ENCODE results near the gene PPP2R5B. TPM values are rescaled to one million over a fixed set of nuclear protein-coding genes. Genes with fewer than 3 reads are reported as not detected.

Gene PPP2R5B
- total and polyA plus RNA-seq, 9 donors, result 8.0 to 16.2 (median 12.2) TPM

DNA sequence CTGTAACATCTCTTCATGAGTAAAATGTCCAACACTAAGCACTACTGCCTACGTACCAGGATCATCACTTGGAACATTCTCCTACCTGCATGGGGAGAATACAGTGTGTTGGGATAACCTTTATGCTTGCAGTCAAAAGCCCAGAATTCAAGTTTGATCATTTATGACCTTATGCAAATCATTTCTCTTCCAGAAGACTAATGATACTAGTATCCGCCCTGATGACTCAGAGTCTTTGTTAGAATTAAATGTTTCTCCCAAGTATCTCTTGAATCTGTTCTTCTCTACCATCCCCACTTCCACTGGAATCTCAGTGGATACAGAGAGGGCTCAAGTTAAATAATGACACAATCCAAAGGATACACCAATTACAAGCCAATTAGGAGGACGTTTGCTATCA, 35.0 kb downstream of the PPP2R5B start:
- TF ChIP-seq EP300 (IDR thresholded peaks at IDR 0.05), result no peak
- no peak for TF ChIP-seq POLR2A (IDR thresholded peaks at IDR 0.05)
- TF ChIP-seq, protein P1, sequence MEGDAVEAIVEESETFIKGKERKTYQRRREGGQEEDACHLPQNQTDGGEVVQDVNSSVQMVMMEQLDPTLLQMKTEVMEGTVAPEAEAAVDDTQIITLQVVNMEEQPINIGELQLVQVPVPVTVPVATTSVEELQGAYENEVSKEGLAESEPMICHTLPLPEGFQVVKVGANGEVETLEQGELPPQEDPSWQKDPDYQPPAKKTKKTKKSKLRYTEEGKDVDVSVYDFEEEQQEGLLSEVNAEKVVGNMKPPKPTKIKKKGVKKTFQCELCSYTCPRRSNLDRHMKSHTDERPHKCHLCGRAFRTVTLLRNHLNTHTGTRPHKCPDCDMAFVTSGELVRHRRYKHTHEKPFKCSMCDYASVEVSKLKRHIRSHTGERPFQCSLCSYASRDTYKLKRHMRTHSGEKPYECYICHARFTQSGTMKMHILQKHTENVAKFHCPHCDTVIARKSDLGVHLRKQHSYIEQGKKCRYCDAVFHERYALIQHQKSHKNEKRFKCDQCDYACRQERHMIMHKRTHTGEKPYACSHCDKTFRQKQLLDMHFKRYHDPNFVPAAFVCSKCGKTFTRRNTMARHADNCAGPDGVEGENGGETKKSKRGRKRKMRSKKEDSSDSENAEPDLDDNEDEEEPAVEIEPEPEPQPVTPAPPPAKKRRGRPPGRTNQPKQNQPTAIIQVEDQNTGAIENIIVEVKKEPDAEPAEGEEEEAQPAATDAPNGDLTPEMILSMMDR (IDR thresholded peaks at IDR 0.05), result no peak
- no peaks in the 10 kb centered on the region for H3K9me3 ChIP-seq
- no peaks in the 10 kb centered on the region for H3K4me1 ChIP-seq (ENCODE audit: insufficient read depth)
- no peaks in the 10 kb centered on the region for H3K36me3 ChIP-seq
- H3K27ac ChIP-seq, result no peak overlapping the region
- no peaks in the 10 kb centered on the region for H3K27me3 ChIP-seq
- no peak for DNase-seq
- H3K4me3 ChIP-seq, result no peak overlapping the region
- intact Hi-C loops (cut with DNase I), result no loop called here
- WGBS, 3 donors, result 59 to 67% (median 65%) methylated on average over 3 of the region's 3 CpGs

DNA sequence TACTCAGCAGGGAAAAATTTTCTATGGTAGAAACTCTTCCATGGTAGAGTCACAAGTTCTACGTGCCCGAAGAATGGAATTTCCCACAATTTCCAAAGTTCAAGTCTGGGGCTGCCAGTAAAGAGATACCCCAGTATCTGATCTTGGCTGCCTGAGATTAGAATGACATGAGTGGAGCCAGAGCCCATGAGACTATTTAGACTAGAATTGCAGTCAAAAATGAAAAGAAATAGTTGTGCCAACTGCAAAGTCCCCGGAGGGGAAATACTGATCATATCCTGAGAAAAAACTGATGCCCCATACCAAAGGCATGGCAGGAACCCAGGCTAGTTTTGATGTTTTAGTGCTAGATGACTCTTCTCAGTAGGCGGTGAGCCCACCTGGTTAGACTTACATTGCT, 36.2 kb downstream of the PPP2R5B start:
- WGBS, 3 donors, result 44 to 53% (median 45%) methylated on average over 4 of the region's 4 CpGs
- intact Hi-C loops (cut with DNase I), result no loop called here
- DNase-seq, result no peak
- TF ChIP-seq EP300 (IDR thresholded peaks at IDR 0.05), result no peak
- TF ChIP-seq POLR2A (IDR thresholded peaks at IDR 0.05), result no peak
- TF ChIP-seq, protein P1 (IDR thresholded peaks at IDR 0.05), result no peak
- Histone ChIP-seq H3K36me3 (no peaks in the 10 kb centered on the region), H3K27ac (no peak overlapping the region), H3K4me3 (no peak overlapping the region), H3K9me3 (no peaks in the 10 kb centered on the region), H3K4me1 (ENCODE audit: insufficient read depth) (no peaks in the 10 kb centered on the region), H3K27me3 (no peaks in the 10 kb centered on the region)

DNA sequence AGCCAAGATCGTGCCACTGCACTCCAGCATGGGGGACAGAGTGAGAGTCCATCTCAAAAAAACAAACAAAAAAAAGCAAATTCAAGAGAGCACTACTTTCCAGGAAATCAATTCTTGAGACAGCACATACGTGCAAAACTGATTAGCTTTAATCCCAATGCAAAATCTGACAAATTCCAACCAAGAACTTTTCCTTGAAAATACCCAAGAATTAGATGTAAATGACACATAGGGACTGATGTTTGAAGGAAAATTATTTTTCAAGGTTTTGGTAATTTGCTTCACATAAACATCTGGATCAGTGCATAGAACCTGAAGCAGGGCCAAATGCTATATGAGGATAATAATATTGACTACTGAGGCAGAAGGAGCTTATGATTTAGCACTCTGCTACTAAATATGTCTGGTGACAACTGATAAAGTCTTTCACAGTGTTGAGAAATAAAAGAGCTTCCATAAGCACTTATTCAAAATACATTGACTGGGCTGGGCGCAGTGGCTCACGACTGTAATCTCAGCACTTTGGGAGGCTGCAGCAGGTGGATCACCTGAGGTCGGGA, 38.7 kb downstream of the PPP2R5B start:
- 73 to 76% (median 75%) methylated on average over 5 of the region's 5 CpGs for WGBS, 3 donors
- no peak overlapping the region for H3K4me3 ChIP-seq
- no peaks in the 10 kb centered on the region for H3K36me3 ChIP-seq
- no peak for DNase-seq
- intact Hi-C loops (cut with DNase I), result no loop called here
- no peaks in the 10 kb centered on the region for H3K9me3 ChIP-seq
- no peak overlapping the region for H3K27ac ChIP-seq
- no peaks in the 10 kb centered on the region for H3K27me3 ChIP-seq
- no peak for TF ChIP-seq POLR2A (IDR thresholded peaks at IDR 0.05)
- TF ChIP-seq EP300 (IDR thresholded peaks at IDR 0.05), result no peak
- TF ChIP-seq, protein P1 (IDR thresholded peaks at IDR 0.05), result no peak
- no peaks in the 10 kb centered on the region for H3K4me1 ChIP-seq (ENCODE audit: insufficient read depth)

- Histone ChIP-seq H3K36me3 (no peaks in the 10 kb centered on the region), H3K27me3 (no peaks in the 10 kb centered on the region), H3K4me1 (ENCODE audit: insufficient read depth) (peaks cover 3% of the 10 kb centered on the region), H3K4me3 (no peak overlapping the region), H3K27ac (no peak overlapping the region), H3K9me3 (no peaks in the 10 kb centered on the region)
- intact Hi-C loops (cut with DNase I), result no loop called here
- DNase-seq, result no peak
- WGBS, 3 donors, result 87 to 91% (median 88%) methylated on average over 3 of the region's 3 CpGs
- TF ChIP-seq EP300 (IDR thresholded peaks at IDR 0.05), result no peak
- TF ChIP-seq, protein P1 (IDR thresholded peaks at IDR 0.05), result no peak
- TF ChIP-seq POLR2A (IDR thresholded peaks at IDR 0.05), result no peak
These were observed 42.9 kb downstream of the PPP2R5B start for GRCh38 chr11:64967375-64967774.

All from ovary (tissue), 9 donors.